ENCODE data around the gene SERPINA1.

SERPINA1 gene

DNA sequence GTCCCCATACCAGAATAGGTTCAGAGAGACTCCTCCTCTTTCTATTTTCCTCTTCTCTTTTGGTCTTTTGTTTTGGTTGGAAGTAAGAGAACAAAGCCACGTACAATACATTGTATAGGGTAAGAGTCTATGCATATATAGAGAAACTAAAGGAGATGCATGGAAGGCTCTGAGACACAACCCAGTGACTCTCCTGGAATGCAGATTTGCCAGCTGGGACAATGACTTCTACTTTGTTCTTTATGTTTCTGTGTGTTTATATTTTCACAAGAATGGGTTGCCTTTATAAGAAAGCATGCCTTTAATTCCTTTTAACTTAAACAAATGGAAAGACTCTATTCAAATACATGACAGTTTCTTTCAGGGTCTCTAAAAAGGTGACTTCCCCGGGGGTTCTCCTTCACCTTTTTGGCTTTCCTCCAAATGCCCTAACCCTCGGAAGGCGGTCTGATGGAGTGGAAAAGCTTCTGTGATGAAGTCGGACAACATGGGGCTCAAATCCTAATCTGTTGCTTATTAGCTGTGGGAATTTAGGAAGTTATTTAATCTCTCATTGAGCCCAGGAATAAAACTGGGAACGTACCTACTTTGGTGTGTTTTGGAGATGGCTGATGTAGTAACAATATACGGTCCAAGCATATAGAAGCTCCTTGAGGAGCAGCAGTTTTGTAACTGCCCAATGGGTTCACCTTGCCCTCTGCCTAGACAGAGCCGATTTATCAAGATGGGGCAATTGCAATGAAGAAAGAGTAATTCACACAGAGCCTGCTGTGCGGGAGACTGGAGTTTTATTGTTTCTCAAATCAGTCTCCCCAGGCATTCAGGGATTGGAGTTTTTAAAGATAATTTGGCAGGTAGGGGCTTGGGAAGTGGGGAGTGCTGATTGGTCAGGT lies 9.1 kb upstream of the SERPINA1 start:
- DNase-seq (ENCODE audit: low read depth): no peak

DNA sequence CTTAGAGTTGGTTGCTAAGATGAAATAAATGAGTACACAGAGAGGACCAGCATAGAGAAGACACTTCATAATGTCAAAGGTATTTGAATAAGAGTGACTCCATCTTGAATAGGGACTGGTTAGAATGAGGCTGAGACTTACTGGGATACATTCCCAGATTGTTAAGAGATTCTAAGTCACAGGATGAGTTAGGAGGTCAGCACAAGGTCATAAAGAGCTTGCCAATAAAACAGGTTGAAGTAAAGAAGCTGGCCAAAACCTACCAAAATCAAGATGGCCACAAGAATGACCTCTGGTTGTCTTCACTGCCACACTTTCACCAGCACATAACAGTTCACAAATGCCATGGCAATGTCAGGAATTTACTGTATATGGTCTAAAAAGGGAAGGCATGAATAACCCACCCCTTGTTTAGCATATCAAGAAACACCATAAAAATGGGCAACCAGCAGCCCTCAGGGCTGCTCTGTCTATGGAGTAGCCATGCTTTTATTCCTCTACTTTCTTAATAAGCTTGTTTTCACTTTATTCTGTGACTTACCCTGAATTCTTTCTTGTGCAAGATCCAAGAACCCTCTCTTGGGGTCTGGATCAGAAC lies 8.3 kb upstream of the SERPINA1 start:
- no peak for DNase-seq (ENCODE audit: low read depth)

DNA sequence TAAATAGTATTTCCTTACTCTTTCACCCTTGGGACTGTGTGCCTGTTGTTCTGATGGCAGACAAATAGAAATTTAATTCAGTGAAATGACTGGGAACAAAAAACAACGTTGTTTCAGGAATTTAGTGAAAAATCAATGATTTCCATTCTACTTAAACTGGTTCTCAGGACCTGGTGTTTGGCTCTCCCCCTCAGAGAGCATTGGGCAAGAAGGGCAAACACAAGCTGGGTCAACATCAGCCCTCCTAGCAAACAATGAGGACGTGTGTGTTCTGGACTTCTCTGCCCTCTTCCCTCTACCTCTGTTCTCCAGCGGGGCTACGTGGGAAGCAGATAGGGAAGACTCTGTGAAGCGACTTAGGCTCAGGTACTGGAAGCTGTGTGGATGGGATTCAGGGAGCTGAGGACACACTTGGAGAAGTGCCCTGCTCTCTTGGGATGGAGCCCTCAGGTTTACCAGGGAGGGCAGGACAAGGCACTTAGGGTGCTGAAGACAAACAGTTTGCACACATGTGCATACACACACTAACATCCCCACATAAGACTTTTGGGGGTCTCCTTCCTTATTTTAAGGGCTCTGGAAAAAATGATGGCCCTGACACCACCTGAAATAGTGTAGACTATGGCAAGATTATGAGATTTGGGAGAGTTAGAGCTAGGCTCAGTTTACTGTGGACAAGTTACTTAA lies 7.6 kb upstream of the SERPINA1 start:
- DNase-seq (ENCODE audit: low read depth): no peak

DNA sequence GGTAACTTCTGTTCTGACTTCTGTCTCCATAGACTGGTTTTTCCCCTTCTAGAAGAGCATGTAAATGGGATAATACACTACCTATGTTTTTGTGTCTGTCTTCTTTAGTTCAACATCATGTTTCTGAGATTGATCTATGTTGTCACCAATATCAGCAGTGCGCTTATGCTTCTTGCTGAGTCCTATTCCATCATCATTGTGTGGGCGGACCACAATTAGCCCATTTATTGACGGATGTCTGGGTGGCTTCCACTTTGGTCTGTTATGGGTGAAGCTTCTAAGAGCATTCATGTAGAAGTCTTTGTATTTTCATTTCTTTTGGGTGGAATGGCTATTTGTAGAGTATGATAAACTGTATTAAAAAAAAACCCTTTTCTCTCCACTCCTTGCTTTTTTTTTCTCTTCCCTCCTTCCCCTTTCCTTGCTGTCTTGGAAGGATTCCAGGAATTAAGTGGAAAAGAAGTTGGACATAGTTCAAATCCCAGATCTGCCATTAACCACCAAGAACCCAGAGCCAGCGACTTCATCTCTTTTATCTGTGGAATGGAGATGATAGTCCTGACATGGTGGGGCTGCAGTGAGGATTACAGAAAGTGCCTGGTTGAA lies 7.0 kb upstream of the SERPINA1 start:
- no peak for DNase-seq (ENCODE audit: low read depth)

DNA sequence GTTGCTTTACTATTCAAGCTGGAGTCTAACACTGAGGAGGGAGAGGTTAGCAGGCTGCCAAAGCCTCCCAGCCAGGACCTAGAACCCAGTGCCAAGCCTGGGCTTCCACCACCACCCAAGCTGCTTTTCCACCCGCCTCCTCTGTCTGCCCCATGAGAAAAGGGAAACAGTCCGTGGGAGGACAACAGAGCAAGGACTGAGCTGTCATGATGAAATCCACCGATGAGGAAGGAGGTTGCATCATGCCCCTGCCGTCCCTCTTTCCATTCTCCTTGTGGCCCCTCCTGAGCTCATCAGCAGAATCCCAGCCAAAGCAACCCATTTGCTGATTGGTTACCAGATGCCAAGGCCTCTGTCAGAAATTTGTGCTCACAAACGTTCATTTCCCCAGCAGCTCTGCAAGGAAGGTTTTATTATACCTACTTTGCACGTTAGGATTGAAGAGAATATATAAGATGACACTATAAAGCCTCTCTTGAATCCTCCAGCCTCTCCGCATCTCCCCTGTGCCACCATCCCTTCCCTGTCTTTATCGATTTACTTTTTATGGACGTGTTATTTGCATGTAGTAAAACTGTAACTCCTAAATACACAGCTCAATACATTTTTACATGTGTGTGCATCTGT lies 6.3 kb upstream of the SERPINA1 start:
- DNase-seq (ENCODE audit: low read depth): no peak

DNA sequence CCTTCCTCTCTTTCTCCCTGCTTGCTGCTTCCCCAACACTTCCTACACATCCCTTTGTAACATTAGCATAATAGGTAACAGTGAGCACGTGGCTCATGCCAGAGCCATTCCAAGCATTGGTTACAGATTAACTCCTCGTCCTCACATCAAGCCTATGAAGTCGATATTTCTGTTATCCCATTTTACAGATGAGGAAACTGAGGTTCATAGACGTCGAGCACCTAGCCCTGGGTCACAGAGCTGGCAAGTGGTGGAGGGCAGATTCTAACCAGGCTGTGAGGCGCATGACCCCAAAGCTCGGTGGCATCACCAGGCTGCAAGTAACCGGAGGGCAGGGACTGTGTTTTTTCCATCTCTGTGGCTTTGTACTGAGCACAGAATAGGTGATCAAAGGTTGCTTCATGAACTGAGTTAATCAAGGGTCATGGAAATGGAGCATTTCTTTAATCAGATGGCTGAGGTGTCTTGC lies 5.7 kb upstream of the SERPINA1 start:
- no peak for DNase-seq (ENCODE audit: low read depth)

DNA sequence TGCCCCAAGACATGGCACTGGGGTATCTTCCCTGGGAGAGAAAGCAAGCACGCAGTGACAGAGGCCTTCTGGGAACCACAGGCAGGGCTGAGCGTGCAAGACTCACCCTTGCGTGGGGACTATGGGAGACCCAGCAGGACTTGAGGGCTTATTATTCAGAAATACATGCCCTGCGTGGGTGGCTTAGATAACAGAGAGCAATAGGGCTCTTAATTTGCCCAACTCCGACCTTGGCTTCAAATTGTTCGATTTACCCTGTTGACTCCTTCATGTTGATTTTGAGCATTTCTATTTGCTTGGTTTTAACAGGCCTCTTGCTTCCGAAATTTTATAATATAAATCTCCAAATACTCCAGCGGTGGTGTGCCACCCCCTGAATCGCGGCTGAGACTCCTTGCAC lies 5.1 kb upstream of the SERPINA1 start:
- DNase-seq (ENCODE audit: low read depth): no peak

DNA sequence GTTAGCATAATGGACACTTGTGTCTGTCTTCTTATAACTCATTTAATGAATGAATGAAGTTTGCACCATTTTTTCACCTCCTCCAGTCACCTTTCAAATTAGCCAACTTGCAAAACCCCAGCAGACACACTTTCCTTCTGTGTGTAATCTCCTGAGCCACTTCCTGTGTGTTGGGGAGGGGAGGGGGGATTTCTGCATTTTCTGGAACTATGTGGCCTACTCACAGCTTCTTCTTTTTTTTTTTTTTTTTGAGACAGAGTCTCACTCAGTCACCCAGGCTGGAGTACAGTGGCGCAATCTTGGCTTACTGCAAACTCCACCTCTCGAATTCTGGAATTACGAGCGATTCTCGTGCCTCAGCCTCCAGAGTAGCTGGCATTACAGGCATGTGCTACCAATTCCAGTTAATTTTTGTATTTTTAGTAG lies 4.1 kb upstream of the SERPINA1 start:
- DNase-seq (ENCODE audit: low read depth): no peak

DNA sequence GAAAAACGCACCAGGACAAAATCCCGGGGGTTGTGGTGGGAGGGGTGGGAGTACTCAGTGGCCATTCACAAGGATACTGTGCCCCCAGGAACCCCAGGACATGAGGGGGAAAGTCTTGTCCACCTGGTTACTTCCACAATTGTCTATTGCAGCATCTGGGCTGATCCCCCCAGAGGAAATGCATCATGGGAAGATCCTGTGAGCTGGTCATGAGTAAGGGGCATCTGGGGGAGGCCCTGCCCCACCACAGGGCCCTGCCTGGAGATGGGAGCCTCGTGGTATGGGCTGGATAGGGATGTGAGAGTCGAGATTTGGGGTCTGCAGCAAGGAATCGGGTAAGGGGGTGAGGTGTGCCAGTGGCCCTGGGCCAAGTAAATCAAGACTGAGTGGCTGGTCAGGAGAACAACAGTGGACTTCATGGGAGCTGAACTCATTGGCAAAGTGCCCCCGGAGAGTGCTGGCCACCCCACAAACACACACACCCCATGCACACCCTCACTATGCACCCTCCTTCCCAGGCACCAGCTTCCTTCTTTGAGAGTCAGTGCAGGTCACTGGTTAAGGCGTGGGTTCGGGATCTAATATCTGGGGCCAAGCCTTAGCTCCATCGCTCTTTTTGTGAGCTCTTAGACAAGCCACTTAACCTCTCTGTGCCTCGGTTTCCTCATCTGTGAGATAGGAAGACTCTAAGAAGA lies 3.0 kb upstream of the SERPINA1 start:
- DNase-seq (ENCODE audit: low read depth): no peak

DNA sequence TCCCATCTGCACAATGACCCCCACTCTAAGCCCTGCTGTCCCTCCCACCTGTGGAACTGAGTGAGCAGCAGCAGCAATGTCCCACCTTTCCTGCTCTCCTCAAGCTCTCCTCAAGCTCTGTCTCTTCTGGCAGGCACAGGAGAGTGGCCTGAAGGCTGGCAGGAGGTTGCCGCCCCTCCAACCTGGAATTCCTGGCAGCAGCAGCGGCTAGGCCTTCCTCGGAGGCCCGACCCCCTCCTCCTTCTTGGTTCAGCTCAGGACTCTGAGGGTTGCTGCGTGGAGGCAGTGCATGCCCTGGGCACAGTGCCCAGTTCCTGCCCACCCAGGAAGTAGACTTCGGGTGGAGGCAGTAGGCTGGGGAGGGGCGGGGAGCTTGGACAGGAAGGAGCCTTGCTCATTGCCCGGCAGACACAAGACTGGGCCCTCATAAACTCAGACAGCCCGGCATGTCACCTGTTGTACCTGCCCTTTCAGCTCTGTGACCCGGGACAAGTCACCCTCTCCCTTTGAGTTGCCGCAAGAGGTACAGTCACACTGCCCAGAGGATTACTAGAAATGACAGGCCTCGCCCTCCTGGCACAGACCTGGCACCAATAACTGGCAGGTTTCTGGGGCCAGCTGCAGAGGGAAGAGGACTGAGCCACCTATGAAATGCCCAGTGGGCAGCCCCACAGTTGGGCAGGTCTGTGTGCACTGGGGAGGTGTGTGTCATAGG lies 2.1 kb upstream of the SERPINA1 start:
- no peak for DNase-seq (ENCODE audit: low read depth)

DNA sequence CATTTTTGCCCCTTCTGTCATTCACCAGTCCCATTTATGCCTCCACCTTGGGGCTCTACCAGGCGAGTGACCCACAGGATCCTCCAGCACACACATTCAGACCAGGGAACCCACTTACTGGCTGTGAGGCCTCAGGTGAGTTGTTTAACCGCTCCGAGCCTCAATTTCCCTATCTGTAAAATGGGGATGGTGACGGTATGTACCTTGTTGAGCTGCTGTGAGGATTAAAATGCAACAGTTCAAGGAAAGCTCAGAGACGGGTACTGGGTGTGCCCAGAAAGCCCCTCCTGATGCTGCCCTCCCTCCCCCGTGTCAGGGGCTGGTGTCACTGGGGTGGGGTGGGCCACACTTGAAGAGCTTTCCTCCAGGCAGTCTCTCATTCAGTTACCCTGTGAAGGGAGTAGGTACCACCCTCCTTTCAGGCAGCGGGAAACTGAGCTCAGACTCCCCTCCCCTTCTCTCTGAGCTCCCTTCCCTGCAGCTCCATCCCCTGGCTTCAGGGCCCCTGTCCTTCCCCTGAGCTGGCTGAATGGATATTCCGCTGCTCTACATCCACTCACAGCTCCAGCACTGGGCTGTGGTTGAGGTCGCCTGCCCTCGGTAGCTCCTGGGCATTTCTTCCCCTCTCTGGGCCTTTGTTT lies 1.4 kb upstream of the SERPINA1 start:
- DNase-seq (ENCODE audit: low read depth): no peak

DNA sequence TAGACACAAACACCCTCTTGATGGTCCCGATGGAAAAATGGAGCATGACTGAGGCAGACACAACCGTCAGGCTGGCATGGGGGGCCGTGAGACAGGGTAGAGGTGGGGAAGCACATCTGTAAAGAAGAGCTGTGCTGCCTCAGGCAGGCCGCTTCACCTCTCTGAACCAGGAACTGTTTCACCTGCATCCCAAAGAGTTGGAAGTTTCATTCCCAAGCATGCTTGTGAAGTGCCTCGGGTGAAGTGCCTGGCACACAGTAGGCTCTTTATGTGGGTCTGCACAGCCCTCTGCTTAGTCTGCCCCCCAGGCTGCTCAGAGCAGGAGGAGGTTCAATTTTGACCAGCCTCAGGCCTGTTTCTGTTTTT lies 685 bp upstream of the SERPINA1 start:
- no peak for DNase-seq (ENCODE audit: low read depth)

DNA sequence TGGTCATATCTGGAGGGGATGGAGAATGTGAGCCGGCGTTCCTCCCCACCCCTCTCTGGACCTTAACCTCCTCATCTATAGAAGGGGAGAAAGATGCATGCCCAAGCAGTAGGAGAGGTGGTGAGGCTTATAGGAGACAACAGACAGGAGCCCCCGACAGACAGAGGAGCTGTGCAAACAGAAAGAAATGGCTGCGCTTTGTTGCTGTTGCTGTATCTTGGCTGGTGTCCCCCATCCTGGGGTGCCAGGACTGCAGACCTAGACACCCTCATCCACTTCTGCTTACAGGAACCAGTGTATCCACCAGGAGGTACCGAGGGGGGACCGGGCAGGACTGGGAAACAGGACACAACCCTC lies 397 bp downstream of the SERPINA1 start:
- DNase-seq (ENCODE audit: low read depth): no peak

DNA sequence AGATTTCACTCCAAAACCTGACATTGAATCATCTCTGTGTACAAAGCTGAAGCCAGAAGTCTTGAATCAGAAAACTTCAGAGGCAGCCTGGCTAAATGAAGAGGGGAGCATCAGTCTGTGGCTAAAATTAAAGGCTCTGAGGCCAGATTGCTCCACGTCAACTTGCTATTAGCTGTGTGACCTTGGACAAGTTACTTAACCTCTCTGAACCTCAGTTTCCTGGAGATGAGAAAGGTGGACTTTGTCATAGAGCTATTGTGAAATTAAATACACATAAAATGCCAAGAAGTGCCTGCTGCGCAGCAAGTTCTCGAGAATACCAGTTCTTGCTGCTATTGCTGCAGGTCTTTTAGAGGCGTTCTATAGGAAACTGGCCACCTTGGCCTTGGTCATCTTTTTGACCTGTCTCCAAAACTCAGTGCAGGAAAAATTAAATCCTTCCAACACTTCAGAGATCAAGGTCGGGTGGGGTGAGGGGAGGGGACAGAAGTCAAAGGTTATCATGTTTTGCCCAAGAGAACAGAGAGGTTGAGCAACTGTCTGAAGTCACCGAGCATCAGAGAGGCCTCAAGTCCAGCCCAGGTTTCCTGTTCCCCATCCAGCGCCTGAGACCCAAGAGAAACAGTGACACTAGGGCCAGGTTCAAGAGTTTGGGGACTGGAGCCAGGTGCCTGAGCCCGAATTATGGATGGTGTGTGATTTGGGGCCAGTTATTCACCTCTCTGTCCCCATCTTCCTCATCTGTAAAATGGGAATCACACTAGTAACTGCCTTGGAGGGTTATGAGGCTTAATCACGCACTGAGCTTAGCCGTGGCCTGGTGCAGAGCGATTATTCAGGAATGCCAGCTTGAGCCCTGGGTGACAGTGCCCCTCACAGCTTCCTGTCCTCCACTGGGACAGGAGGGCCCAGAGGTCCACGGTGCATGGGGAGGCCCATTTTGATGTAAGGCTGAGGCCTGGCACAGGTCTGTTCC lies 1.1 kb downstream of the SERPINA1 start:
- no peak for DNase-seq (ENCODE audit: low read depth)

DNA sequence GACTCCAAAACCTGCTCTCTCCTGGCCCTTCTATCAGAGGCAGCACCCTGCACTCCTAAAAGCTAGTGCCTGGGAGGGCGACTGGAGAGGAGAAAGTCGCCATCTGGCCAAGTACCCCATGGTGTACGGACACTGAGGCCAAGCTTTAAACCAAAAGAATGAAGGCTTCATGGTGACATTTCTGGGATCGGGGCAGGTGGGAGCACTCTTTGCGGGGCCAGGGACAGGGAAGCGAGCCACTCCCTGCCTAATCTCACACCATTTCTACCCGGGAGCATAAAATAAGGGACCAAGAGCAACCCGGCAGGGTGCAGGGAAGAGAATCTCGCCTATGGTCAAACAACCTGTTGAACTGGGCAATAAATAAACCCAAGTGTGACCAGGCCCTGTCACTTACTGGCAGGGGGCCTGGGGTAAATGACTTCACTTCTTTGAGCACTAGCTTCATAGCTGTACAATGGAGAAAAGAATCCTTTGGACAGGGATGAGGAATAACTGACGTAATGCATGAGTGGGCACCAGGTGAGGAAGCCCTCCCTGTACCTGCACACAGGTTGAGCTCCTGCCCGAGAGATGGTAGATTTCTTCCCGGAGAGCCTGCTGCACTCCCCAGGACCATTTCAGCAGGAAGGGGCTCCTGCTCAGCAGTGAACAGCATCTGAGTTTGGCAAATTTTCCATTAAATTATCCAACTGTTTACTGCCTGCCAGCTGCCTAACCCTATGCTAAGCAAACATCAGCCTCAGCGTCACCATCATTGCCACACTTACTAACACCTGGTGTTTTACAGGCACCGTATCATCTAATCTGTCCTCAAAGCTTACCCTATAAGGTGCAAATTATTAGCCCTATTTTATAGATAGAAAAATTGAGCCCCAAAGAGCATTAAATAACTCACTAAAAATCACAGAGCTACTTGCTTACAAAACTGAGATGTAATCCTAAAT lies 2.0 kb downstream of the SERPINA1 start:
- DNase-seq (ENCODE audit: low read depth): no peak

DNA sequence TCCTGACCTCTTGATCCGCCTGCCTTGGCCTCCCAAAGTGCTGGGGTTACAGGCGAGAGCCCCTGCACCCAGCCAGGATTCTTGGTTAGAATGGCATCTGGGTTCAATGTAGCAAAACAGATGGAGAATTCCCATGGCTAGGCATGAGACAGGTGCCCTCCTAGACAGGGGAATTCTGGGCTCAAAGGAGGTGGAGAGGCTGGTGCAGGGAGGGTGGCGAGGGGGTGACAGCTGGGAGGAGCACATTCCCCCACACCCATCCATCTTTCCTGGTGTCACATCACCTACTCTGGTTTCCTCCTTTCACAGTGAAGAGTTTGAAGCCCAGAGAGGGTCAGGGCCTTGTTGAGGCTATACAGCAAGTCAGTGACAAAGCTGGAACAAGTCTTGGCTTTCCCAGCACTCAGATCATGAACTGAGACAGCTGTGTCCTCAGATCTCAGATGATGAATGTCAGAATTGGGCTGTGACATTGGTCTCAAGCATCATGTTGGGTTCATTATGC lies 2.8 kb downstream of the SERPINA1 start:
- no peak for DNase-seq (ENCODE audit: low read depth)

DNA sequence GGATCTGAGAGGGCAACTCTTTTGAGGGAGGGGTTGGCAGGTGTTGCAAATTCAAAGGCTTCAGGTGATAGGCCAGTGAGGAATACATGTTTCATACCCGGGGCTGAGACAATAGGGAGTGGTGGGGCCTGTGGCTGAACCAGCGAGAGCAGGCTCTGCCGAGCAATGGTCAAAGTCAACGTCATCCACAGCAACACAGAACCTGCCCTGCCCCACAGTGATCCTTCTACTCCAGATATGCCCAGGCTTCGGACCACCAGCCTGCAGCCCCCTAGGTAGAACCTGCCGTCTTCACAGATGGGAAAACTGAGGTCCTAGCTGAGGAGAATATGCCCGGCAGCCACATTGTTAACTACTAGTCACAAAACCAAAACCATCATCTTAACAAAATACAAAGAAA lies 4.1 kb downstream of the SERPINA1 start:
- no peak for DNase-seq (ENCODE audit: low read depth)

DNA sequence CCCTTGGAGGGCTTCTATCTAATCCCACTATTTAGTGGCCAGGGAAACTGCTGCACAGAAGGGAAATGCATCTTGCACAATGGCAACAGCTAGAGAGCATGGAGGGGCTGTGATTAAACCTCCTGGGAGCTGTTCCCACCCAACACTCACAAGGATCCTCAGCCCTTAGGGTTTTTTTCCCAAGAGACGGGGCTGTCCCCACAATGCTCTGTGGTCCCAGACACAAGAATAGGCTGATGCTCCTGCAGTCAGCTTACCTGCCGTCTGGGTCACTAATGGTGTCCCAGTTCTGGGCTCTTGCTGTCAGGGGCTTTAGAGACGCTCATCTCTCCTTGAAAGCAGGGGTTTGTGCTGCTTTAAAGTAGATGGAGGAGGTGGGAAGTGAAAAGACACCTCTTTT lies 4.6 kb downstream of the SERPINA1 start:
- DNase-seq (ENCODE audit: low read depth): no peak
